Measurements from ENCODE around the gene ROR1.

DNA sequence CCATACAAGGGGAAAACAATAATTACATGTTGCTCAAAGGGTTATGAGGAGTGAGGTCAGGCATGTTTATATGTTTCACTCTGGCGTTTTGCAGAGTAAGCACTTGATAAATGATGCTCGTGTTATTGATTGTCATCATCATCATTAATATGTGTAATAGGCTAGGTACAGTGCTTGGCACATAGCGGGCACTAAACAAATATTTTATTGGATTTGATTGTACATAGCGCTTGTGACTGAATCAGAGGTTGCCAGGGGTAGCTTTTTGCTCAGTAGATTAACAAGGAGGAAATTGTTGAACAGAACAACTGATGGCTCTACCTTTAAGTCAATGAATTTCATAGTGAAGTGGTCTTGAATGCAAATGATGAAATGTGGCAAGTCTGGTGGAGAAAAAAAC is 91.7 kb downstream of the ROR1 start:
- TF ChIP-seq CTCF (IDR thresholded peaks at IDR 0.05) (no peak), POLR2A (IDR thresholded peaks at IDR 0.05) (no peak)

Data from testis (tissue), 2 donors.